Small intestine (tissue), 7 donors: ENCODE results near the gene BRIP1. TPM values are rescaled to one million over a fixed set of nuclear protein-coding genes. Genes with fewer than 3 reads are reported as not detected.
"Not testable (repeated sequence)": the region's sequence is repeated elsewhere in the genome, so short reads cannot be mapped to it uniquely, and the experiment has no call there.

Source experiments
- DNase-seq, 2 donors: peaks; one replicate each; pipeline versions ENCODE4 v3.0.0 to v3.0.0-alpha.2; 2013
- FAIRE-seq: peaks from 2 replicates; lab custom pipeline; 2012; peaks lifted over from hg19 to GRCh38; lab: Jason Lieb, UNC
- H3K27ac ChIP-seq, 3 donors: one replicate each; pipeline ENCODE4 v1.5.1; 2013; ENCODE audit warnings: low read length in 2 of 3, mild to moderate bottlenecking in 2 of 3, control low read depth in 1 of 3, inconsistent platforms in 1 of 3, low read depth in 1 of 3, moderate library complexity in 1 of 3
- H3K27me3 ChIP-seq, 3 donors: one replicate each; pipeline ENCODE4 v1.6.1; 2013; ENCODE audit warnings: low read length in 3 of 3, inconsistent platforms in 1 of 3; ENCODE audit not compliant: control insufficient read depth in 3 of 3, insufficient read depth in 3 of 3
- H3K36me3 ChIP-seq, 3 donors: one replicate each; pipeline ENCODE4 v1.6.1; 2013; ENCODE audit warnings: low read length in 3 of 3, inconsistent platforms in 1 of 3, low read depth in 1 of 3, mild to moderate bottlenecking in 1 of 3, moderate library complexity in 1 of 3; ENCODE audit not compliant: control insufficient read depth in 3 of 3, insufficient read depth in 2 of 3
- H3K4me1 ChIP-seq, 3 donors: one replicate each; pipeline ENCODE4 v1.6.1; 2013; ENCODE audit warnings: low read length in 2 of 3, inconsistent platforms in 1 of 3, low read depth in 1 of 3, mild to moderate bottlenecking in 1 of 3, moderate library complexity in 1 of 3; ENCODE audit not compliant: control insufficient read depth in 3 of 3, insufficient read depth in 2 of 3
- H3K4me3 ChIP-seq, 3 donors: one replicate each; pipeline ENCODE4 v1.5.1; 2013; ENCODE audit warnings: low read length in 3 of 3, control low read depth in 1 of 3, inconsistent platforms in 1 of 3, low read depth in 1 of 3, mild to moderate bottlenecking in 1 of 3, moderate library complexity in 1 of 3
- H3K9me3 ChIP-seq, 2 donors: one replicate each; pipeline ENCODE4 v1.6.1; 2013; ENCODE audit warnings: low read depth in 1 of 2, low read length in 1 of 2; ENCODE audit not compliant: control insufficient read depth in 2 of 2, insufficient read depth in 1 of 2
- WGBS, 3 donors: extraction: QIAGEN DNeasy Blood & Tissue Kit; methylation state at CpG; one replicate each; pipeline ENCODE4 v1.1.7; 2013; 5-methylcytosine and 5-hydroxymethylcytosine counted together
- polyA plus RNA-seq, 4 donors: library from polyadenylated mRNA; stranded (reverse) in 3 of 4; unstranded in 1 of 4; fragments of 200-250 nt in 3 of 4; fragments of 120-200 nt in 1 of 4; gene quantifications; one replicate each; pipeline versions ENCODE4 v1.2.1 to v1.2.3, GENCODE V29; 2013
- donor health status: healthy with polysubstance abuse.
- donor health status: control.
- donor health status: control.
- donor health status: Bipolar disorder and iron deficiency.
- donor health status: healthy.

Gene BRIP1
- polyA plus RNA-seq, 4 donors = 0.27 to 6.4 (median 1.3) TPM

DNA sequence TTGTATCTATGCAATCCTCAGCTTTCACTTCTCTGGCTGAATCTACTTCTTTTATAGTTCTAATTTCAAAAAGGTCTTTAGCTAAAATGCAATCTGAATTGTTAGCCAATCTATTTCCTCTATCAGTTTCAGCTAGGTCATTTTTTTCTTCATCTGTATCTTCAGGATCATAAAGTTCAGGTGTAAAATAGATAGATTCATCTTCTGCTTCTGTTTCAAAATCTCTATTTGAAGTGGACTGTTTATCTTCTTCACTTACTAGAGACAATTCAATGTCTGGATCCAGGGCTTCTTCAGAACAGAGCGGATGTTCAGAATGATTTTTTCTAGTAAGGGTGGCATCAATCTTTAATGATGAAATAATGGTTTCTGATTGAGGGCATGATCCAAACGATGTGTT lies 179.9 kb downstream of the BRIP1 start:
- peaks cover 0 to 5% (median 0%) of the 10 kb centered on the region in 3 donors for H3K36me3 ChIP-seq
- no peak for FAIRE-seq
- no peak overlapping the region for H3K27ac ChIP-seq
- 84 to 92% (median 91%) methylated on average over 2 of the region's 2 CpGs for WGBS, 3 donors
- no peak overlapping the region for H3K4me3 ChIP-seq
- peaks cover 0 to 3% of the 10 kb centered on the region in 2 donors for H3K9me3 ChIP-seq
- H3K4me1 ChIP-seq = no peaks in the 10 kb centered on the region
- DNase-seq = no peak
- H3K27me3 ChIP-seq = no peaks in the 10 kb centered on the region

DNA sequence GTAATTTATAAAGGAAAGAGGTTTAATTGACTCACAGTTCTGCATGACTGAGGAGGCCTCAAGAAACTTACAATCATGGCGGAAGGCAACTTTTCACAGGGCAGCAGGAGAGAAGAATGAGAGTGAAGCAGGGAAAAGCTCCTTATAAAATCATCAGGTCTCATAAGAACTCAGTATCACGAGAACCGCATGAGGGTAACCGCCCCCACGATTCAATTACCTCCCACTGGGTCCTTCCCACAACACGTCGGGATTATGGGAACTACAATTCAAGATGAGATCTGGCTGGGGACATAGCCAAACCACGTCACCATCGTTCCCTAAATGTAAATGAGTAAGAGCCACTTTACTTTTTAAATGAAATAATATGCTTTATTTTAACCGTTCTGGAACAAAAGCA lies 182.4 kb downstream of the BRIP1 start:
- Histone ChIP-seq H3K36me3 (no peaks in the 10 kb centered on the region), H3K27me3 (no peaks in the 10 kb centered on the region), H3K4me1 (no peaks in the 10 kb centered on the region), H3K4me3 (no peak overlapping the region), H3K27ac (no peak overlapping the region), H3K9me3 (peaks cover 0 to 3% of the 10 kb centered on the region in 2 donors)
- DNase-seq = no peak
- FAIRE-seq = no peak
- 95 to 96% (median 96%) methylated on average over 10 of the region's 10 CpGs for WGBS, 3 donors

DNA sequence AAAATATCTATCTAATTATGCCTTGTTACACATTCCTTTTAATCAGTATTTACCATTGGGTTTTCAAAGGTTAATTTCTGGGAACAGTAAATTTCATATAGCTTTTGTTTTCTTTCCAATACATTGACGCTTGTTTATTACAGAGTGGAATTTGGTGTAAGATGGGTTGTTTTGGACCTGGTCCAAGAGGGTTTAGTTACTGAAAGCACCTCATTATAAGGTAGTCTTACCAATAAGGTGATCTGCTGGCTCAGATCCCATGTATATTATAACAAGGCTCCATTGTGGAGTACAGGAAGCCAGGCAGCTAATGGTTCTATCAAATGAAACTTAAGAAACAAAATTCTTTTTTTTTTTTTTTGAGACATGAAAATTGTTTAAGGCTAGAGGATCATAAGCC lies 185.0 kb downstream of the BRIP1 start:
- no peak overlapping the region for H3K27ac ChIP-seq
- no peaks in the 10 kb centered on the region for H3K27me3 ChIP-seq
- H3K4me1 ChIP-seq = no peaks in the 10 kb centered on the region
- no peak for FAIRE-seq
- DNase-seq = no peak
- H3K36me3 ChIP-seq = no peaks in the 10 kb centered on the region
- H3K4me3 ChIP-seq = no peak overlapping the region
- WGBS, 3 donors = 62 to 84% (median 72%) methylated on average over 1 of the region's 1 CpG
- peaks cover 0 to 3% of the 10 kb centered on the region in 2 donors for H3K9me3 ChIP-seq

DNA sequence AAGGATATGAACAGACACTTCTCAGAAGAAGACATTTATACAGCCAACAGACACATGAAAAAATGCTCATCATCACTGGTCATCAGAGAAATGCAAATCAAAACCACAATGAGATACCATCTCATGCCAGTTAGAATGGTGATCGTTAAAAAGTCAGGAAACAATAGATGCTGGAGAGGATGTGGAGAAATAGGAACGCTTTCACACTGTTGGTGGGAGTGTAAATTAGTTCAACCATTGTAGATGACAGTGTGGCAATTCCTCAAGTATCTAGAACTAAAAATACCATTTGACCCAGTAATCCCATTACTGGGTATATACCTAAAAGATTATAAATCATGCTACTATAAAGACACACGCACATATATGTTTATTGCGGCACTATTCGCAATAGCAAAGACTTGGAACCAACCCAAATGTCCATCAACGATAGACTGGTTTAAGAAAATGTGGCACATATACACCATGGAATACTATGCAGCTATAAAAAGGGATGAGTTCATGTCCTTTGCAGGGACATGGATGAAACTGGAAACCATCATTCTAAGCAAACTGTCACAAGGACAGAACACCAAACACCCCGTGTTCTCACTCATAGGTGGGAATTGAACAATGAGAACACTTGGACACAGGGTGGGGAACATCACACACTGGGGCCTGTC lies 186.0 kb downstream of the BRIP1 start:
- not testable (repeated sequence) for H3K27me3 ChIP-seq, H3K9me3 ChIP-seq, H3K4me3 ChIP-seq, H3K4me1 ChIP-seq, H3K36me3 ChIP-seq, FAIRE-seq, DNase-seq, H3K27ac ChIP-seq
- 67 to 86% (median 68%) methylated on average over 6 to 7 of the region's 7 CpGs for whole genome bisulfite sequencing, 3 donors

DNA sequence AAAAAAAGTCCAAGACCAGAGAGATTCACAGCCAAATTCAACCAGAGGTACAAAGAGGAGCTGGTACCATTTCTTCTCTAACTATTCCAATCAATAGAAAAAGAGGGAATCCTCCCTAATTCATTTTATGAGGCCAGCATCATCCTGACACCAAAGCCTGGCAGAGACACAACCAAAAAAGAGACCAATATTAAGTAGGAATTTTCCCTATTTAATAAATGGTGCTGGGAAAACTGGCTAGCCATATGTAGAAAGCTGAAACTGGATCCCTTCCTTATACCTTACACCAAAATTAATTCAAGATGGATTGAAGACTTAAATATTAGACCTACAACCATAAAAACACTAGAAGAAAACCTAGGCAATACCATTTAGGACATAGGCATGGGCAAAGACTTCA lies 186.8 kb downstream of the BRIP1 start:
- H3K9me3 ChIP-seq, DNase-seq, H3K4me1 ChIP-seq, H3K4me3 ChIP-seq, H3K36me3 ChIP-seq, H3K27ac ChIP-seq, FAIRE-seq, H3K27me3 ChIP-seq: not testable (repeated sequence)

DNA sequence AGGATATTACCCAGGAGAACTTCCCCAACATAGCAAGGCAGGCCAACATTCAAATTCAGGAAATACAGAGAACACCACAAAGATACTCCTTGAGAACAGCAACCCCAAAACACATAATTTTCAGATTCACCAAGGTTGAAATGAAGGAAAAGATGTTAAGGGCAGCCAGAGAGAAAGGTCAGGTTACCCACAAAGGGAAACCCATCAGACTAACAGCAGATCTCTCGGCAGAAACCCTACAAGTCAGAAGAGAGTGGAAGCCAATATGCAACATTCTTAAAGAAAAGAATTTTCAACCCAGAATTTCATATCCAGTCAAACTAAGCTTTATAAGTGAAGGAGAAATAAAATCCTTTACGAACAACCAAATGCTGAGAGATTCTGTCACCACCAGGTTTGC lies 188.7 kb downstream of the BRIP1 start:
- not testable (repeated sequence) for H3K4me1 ChIP-seq, H3K27ac ChIP-seq, FAIRE-seq, H3K36me3 ChIP-seq, H3K27me3 ChIP-seq, DNase-seq, H3K4me3 ChIP-seq, H3K9me3 ChIP-seq
- 91 to 99% (median 95%) methylated on average over 2 of the region's 2 CpGs for WGBS, 3 donors

DNA sequence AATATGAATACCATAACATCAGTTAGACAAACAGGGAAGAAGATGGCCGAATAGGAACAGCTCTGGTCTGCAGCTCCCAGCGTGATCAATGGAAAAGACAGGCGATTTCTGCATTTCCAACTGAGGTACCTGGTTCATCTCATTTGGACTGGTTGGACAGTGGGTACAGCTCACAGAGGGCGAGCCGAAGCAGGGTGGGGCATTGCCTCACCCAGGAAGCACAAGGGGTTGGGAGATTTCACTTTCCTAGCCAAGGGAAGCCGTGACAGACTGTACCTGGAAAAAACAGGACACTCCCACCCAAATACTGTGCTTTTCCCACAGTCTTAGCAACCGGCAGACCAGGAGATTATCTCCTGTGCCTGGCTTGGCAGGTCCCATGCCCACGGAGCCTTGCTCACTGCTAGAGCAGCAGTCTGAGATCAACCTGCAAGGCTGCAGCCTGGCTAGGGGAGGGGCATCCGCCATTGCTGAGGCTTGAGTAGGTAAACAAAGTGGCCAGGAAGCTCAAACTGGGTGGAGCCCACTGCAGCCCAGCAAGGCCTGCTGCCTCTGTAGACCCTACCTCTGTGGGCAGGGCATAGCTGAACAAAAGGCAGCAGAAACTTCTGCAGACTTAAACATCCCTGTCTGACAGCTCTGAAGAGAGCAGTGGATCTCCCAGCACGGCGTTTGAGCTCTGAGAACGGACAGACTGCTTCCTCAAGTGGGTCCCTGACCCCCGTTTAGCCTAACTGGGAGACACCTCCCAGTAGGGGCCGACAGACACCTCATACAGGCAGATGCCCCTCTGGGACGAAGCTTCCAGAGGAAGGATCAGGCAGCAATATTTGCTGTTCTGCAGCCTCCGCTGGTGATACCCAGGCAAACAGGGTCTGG lies 190.1 kb downstream of the BRIP1 start:
- H3K4me1 ChIP-seq, H3K27me3 ChIP-seq, H3K27ac ChIP-seq, DNase-seq, H3K4me3 ChIP-seq, H3K36me3 ChIP-seq, H3K9me3 ChIP-seq, FAIRE-seq: not testable (repeated sequence)
- 75 to 86% (median 86%) methylated on average over 16 of the region's 16 CpGs for WGBS, 3 donors

DNA sequence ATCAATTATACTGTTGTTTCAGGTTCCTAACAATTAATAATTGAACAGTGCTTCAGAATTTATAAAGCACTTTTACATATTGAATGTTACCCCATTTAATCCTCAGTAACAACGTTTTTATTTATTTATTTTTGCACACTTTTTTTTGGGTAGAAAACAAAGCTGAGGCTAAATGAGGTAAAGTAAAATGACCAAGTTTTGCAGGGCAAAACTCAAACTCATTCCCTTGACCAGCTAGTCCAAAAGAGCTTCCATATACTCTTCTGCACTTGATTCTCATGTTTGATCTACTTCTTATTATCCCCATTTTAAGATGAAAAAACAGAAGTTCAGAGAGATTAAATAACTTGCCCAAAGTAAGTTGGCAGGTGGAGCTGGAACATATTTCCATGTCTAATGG lies 191.2 kb downstream of the BRIP1 start:
- no peak overlapping the region for H3K4me3 ChIP-seq
- no peaks in the 10 kb centered on the region for H3K9me3 ChIP-seq
- H3K36me3 ChIP-seq = no peaks in the 10 kb centered on the region
- no peak overlapping the region for H3K27ac ChIP-seq
- no peaks in the 10 kb centered on the region for H3K4me1 ChIP-seq
- WGBS, 3 donors = 47 to 61% (median 58%) methylated on average over 1 of the region's 1 CpG
- no peak for FAIRE-seq
- H3K27me3 ChIP-seq = no peaks in the 10 kb centered on the region
- no peak for DNase-seq
